ENCODE results near the gene DAGLA.

- no peak for TF ChIP-seq CTCF (conservative IDR thresholded peaks at IDR 0.05; ENCODE audit: low read depth, low read length)
- TF ChIP-seq EZH2 (IDR thresholded peaks at IDR 0.05; ENCODE audit: borderline replicate concordance, low read depth, low read length, poor library complexity, severe bottlenecking) = no peak
These were observed 99.7 kb downstream of the DAGLA start for GRCh38 chr11:61779666-61780525.
